Endodermal cell (in vitro differentiated cells): ENCODE measurements around the gene NFYB. TPM values are rescaled to one million over a fixed set of nuclear protein-coding genes. Genes with fewer than 3 reads are reported as not detected.
"Not testable (repeated sequence)": the region's sequence is repeated elsewhere in the genome, so short reads cannot be mapped to it uniquely, and the experiment has no call there.

Experiments
- DNase-seq: peaks from one replicate; pipeline ENCODE4 v3.0.0-alpha.2; 2017
- H3K27ac ChIP-seq: 2 replicates; pipeline ENCODE4 v1.5.1; 2013; ENCODE audit warnings: mild to moderate bottlenecking, low read depth, low read length, moderate library complexity
- H3K27me3 ChIP-seq: 2 replicates; pipeline ENCODE4 v1.6.1; 2013; ENCODE audit warnings: mild to moderate bottlenecking, low read length, moderate library complexity; ENCODE audit not compliant: insufficient read depth, control insufficient read depth, poor library complexity, severe bottlenecking
- H3K36me3 ChIP-seq: 2 replicates; pipeline ENCODE4 v1.7.0; 2013; ENCODE audit warnings: mild to moderate bottlenecking, low read length, moderate library complexity; ENCODE audit not compliant: control insufficient read depth, insufficient read depth
- H3K4me1 ChIP-seq: one replicate; pipeline ENCODE4 v1.7.0; 2013; ENCODE audit warnings: low read length; ENCODE audit not compliant: control insufficient read depth, insufficient read depth
- H3K4me3 ChIP-seq: 2 replicates; pipeline ENCODE4 v1.5.1; 2013; ENCODE audit warnings: mild to moderate bottlenecking, low read length, moderate library complexity
- H3K9ac ChIP-seq: 2 replicates; pipeline ENCODE4 v1.6.1; 2013; ENCODE audit warnings: mild to moderate bottlenecking, low read length, moderate library complexity; ENCODE audit not compliant: poor library complexity, severe bottlenecking; ENCODE audit errors: extremely low read depth
- H3K9me3 ChIP-seq: 2 replicates; pipeline ENCODE4 v1.6.1; 2013; ENCODE audit warnings: mild to moderate bottlenecking, low read length, moderate library complexity; ENCODE audit not compliant: control insufficient read depth
- H3K27ac Mint-ChIP-seq: 2 replicates; pipeline ENCODE4 v1.8.0; 2020; ENCODE audit warnings: mixed read lengths
- H3K27me3 Mint-ChIP-seq: 2 replicates; pipeline ENCODE4 v1.8.0; 2021; ENCODE audit warnings: mild to moderate bottlenecking, mixed read lengths; ENCODE audit not compliant: insufficient read depth
- H3K36me3 Mint-ChIP-seq: 2 replicates; pipeline ENCODE4 v1.8.0; 2020; ENCODE audit warnings: low read depth, mixed read lengths
- H3K4me1 Mint-ChIP-seq: 2 replicates; pipeline ENCODE4 v1.8.0; 2020; ENCODE audit warnings: mixed read lengths
- H3K4me3 Mint-ChIP-seq: 2 replicates; pipeline ENCODE4 v1.8.0; 2020; ENCODE audit warnings: mild to moderate bottlenecking, moderate library complexity, mixed read lengths
- H3K9me3 Mint-ChIP-seq: 2 replicates; pipeline ENCODE4 v1.8.0; 2020; ENCODE audit warnings: mild to moderate bottlenecking, mixed read lengths
- CTCF ChIP-seq: fragments of 200-600 bp; sonication (generic); conservative IDR thresholded peaks from 2 replicates; pipeline ENCODE4 v1.5.0; 2021; ENCODE audit warnings: antibody characterized with exemption, mild to moderate bottlenecking
- WGBS, 2 experiments: methylation state at CpG; one replicate each; pipeline versions ENCODE4 v1.1.5 to v1.1.7; 2013; ENCODE audit warnings: missing lambda C conversion rate in 2 of 2, mixed read lengths in 1 of 2; ENCODE audit not compliant: insufficient coverage in 1 of 2, insufficient read length in 1 of 2; 5-methylcytosine and 5-hydroxymethylcytosine counted together
- total RNA-seq, 2 donors: library from RNA; stranded (reverse); fragmentation: NEBNext Ultra II Directional in 1 of 2; extraction: Animal tissue kit (Norgen Biotek cat#: 25700) in 1 of 2; gene quantifications; 2 replicates in 1 of 2; 3 replicates in 1 of 2; pipeline ENCODE4 v1.2.1, GENCODE V29; 2021

The NFYB gene
- total RNA-seq, 2 donors from 2014 or later = 31.2 to 36.3 TPM

GRCh38 chr12:104177336-104177662 is 39.3 kb upstream of the NFYB start:
- Histone ChIP-seq H3K27ac (no peak overlapping the region), H3K9ac (no peak overlapping the region), H3K4me1 (no peaks in the 10 kb centered on the region), H3K4me3 (no peak overlapping the region), H3K36me3 (no peaks in the 10 kb centered on the region), H3K27me3 (no peaks in the 10 kb centered on the region), H3K9me3 (no peaks in the 10 kb centered on the region)
- Mint-ChIP-seq H3K4me3 (no peak overlapping the region), H3K36me3 (no peaks in the 10 kb centered on the region), H3K4me1 (no peaks in the 10 kb centered on the region), H3K9me3 (no peaks in the 10 kb centered on the region), H3K27ac (no peak overlapping the region), H3K27me3 (peaks cover 7% of the 10 kb centered on the region)
- no peak for DNase-seq
- TF ChIP-seq CTCF = no peak
- 88 to 95% methylated on average over 2 of the region's 2 CpGs for WGBS, 2 experiments

GRCh38 chr12:104175726-104176247 is 37.8 kb upstream of the NFYB start:
- Histone ChIP-seq H3K9me3 (no peaks in the 10 kb centered on the region), H3K4me1 (no peaks in the 10 kb centered on the region), H3K4me3 (no peak overlapping the region), H3K9ac (no peak overlapping the region), H3K36me3 (no peaks in the 10 kb centered on the region), H3K27me3 (no peaks in the 10 kb centered on the region), H3K27ac (no peak overlapping the region)
- Mint-ChIP-seq H3K27me3 (peaks cover 7% of the 10 kb centered on the region), H3K27ac (no peak overlapping the region), H3K4me1 (no peaks in the 10 kb centered on the region), H3K9me3 (no peaks in the 10 kb centered on the region), H3K36me3 (no peaks in the 10 kb centered on the region), H3K4me3 (no peak overlapping the region)
- TF ChIP-seq CTCF = no peak
- WGBS, 2 experiments = 93 to 94% methylated on average over 5 to 9 of the region's 10 CpGs
- no peak for DNase-seq

DNA sequence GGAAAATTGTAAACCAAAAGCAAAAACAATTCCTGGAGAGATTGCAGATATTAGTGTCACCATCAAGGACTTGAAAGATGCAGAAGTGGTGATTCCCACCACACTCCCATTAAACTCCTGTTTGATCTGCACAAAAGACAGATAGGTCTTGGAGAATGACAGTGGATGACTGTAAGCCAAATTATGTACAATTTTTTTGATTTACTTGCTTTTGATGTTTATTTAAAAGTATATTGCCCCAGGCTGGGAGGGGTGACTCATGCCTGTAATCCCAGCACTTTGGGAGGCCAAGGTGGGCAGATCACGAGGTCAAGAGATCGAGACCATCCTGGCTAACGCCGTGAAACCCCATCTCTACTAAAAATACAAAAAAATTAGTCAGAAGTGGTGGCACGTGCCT is 35.8 kb upstream of the NFYB start:
- not testable (repeated sequence) for H3K36me3 Mint-ChIP-seq, H3K9me3 Mint-ChIP-seq, H3K36me3 ChIP-seq, DNase-seq, H3K27ac Mint-ChIP-seq, H3K27ac ChIP-seq, H3K4me1 Mint-ChIP-seq, H3K27me3 Mint-ChIP-seq, H3K4me1 ChIP-seq, H3K4me3 Mint-ChIP-seq, H3K27me3 ChIP-seq, H3K9me3 ChIP-seq, H3K9ac ChIP-seq, H3K4me3 ChIP-seq
- WGBS, 2 experiments = 93 to 100% methylated on average over 1 to 5 of the region's 5 CpGs

- Histone ChIP-seq H3K9ac (no peak overlapping the region), H3K27me3 (no peaks in the 10 kb centered on the region), H3K4me3 (no peak overlapping the region), H3K9me3 (no peaks in the 10 kb centered on the region), H3K27ac (no peak overlapping the region), H3K36me3 (no peaks in the 10 kb centered on the region), H3K4me1 (no peaks in the 10 kb centered on the region)
- H3K27ac Mint-ChIP-seq = no peak overlapping the region
- H3K9me3 Mint-ChIP-seq = peaks cover 2% of the 10 kb centered on the region
- H3K36me3 Mint-ChIP-seq = no peaks in the 10 kb centered on the region
- H3K4me3 Mint-ChIP-seq = no peak overlapping the region
- H3K4me1 Mint-ChIP-seq = no peaks in the 10 kb centered on the region
- peaks cover 4% of the 10 kb centered on the region for H3K27me3 Mint-ChIP-seq
- DNase-seq = no peak
- WGBS, 2 experiments = 91 to 97% methylated on average over 6 of the region's 6 CpGs
- no peak for TF ChIP-seq CTCF
Measured at GRCh38 chr12:104172570-104172947, 34.5 kb upstream of the NFYB start.
